A549 (cell line): ENCODE measurements around the gene ZNF423. TPM values are rescaled to one million over a fixed set of nuclear protein-coding genes. Genes with fewer than 3 reads are reported as not detected.

Source experiments
- ATAC-seq, 2 experiments: fragments of 200-7000 bp in 1 of 2; fragments of >200 bp in 1 of 2; cut with Nextera tagmentation in 1 of 2; cut with Tn5 transposase in 1 of 2; 3 replicates each; pipeline versions ENCODE4 v1.8.0 to v1.9.1; 2018 to 2020; ENCODE audit warnings: mild to moderate bottlenecking in 1 of 2, moderate library complexity in 1 of 2
- CTCF ChIA-PET: fragments of 300-600 bp; sonication (Branson Sonifier 250); formaldehyde crosslinking; extraction: SDS; loops from one replicate; lab custom pipeline; 2021; ENCODE audit warnings: antibody characterized with exemption, inconsistent platforms; lab: Yijun Ruan, JAX
- POLR2A ChIA-PET: fragments of 350-600 bp; formaldehyde crosslinking; extraction: SDS; loops from one replicate; lab custom pipeline; 2021; ENCODE audit warnings: antibody characterized with exemption, inconsistent platforms; lab: Yijun Ruan, JAX
- DNase-seq, 2 experiments: peaks; one replicate each; pipeline versions ENCODE4 v3.0.0 to v3.0.0-alpha.2; 2011 to 2016; ENCODE audit warnings: low read depth in 1 of 2, low spot score in 1 of 2
- FAIRE-seq: peaks from 2 replicates; lab custom pipeline; 2011; peaks lifted over from hg19 to GRCh38; lab: Jason Lieb, UNC
- H3K27ac ChIP-seq, 2 experiments: fragments of >200 bp; sonication (Bioruptor Twin); formaldehyde crosslinking; 3 replicates each; pipeline ENCODE4 v1.5.1; 2016 to 2017
- H3K4me1 ChIP-seq: fragments of >200 bp; sonication (Bioruptor Twin); formaldehyde crosslinking; 3 replicates; pipeline ENCODE4 v1.6.1; 2016
- H3K4me2 ChIP-seq: fragments of >200 bp; sonication (Bioruptor Twin); formaldehyde crosslinking; 3 replicates; pipeline ENCODE4 v1.6.1; 2016
- H3K4me3 ChIP-seq: fragments of >200 bp; sonication (Bioruptor Twin); formaldehyde crosslinking; 3 replicates; pipeline ENCODE4 v1.5.1; 2016
- H3K9me3 ChIP-seq: fragments of >200 bp; sonication (Bioruptor Twin); formaldehyde crosslinking; 3 replicates; pipeline ENCODE4 v1.6.1; 2016
- CEBPB ChIP-seq, 2 experiments: fragments of >200 bp in 1 of 2; sonication (Bioruptor Twin) in 1 of 2; formaldehyde crosslinking in 1 of 2; IDR thresholded peaks; 2 replicates each; pipeline ENCODE4 v1.6.1; 2012 to 2016
- CHD2 ChIP-seq: fragments of 150-350 bp; IDR thresholded peaks from 2 replicates; pipeline ENCODE4 v1.6.1; 2014; ENCODE audit warnings: low read length; ENCODE audit not compliant: partially characterized antibody
- E2F6 ChIP-seq: IDR thresholded peaks from 2 replicates; pipeline ENCODE4 v1.6.1; 2012; ENCODE audit warnings: low read depth, borderline replicate concordance
- EHF ChIP-seq: fragments of 250-450 bp; sonication (Bioruptor Pico); IDR thresholded peaks from 2 replicates; pipeline ENCODE4 v1.5.0; 2020; ENCODE audit warnings: mild to moderate bottlenecking
- ELK1 ChIP-seq: fragments of 150-350 bp; IDR thresholded peaks from 2 replicates; pipeline ENCODE4 v1.6.1; 2014; ENCODE audit warnings: low read depth, mild to moderate bottlenecking, low read length
- EP300 ChIP-seq, 2 experiments: fragments of >200 bp; sonication (Bioruptor Twin); formaldehyde crosslinking; IDR thresholded peaks; 2 replicates in 1 of 2; 3 replicates in 1 of 2; pipeline ENCODE4 v1.6.1; 2016 to 2017
- FOSB ChIP-seq: fragments of 250-450 bp; sonication (Bioruptor Pico); IDR thresholded peaks from 2 replicates; pipeline ENCODE4 v1.5.0; 2020; ENCODE audit warnings: mild to moderate bottlenecking, moderate library complexity
- HEYL ChIP-seq: fragments of 250-450 bp; sonication (Bioruptor Pico); IDR thresholded peaks from 2 replicates; pipeline ENCODE4 v1.8.0; 2021; ENCODE audit warnings: mild to moderate bottlenecking, moderate library complexity
- HOXB13 ChIP-seq: fragments of 250-450 bp; sonication (Bioruptor Pico); IDR thresholded peaks from 2 replicates; pipeline ENCODE4 v1.5.0; 2020; ENCODE audit warnings: low read depth, mild to moderate bottlenecking, moderate library complexity
- KDM5A ChIP-seq: fragments of 200-600 bp; sonication (generic); IDR thresholded peaks from 2 replicates; pipeline ENCODE4 v1.6.1; 2016; ENCODE audit warnings: antibody characterized with exemption, mild to moderate bottlenecking
- MAZ ChIP-seq: fragments of 150-350 bp; IDR thresholded peaks from 2 replicates; pipeline ENCODE4 v1.6.1; 2014; ENCODE audit warnings: antibody characterized with exemption, low read depth, low read length, borderline replicate concordance
- MYC ChIP-seq: IDR thresholded peaks from 2 replicates; pipeline ENCODE4 v1.6.1; 2012; ENCODE audit warnings: mild to moderate bottlenecking, inconsistent platforms, low read length, improper control_type of control experiment, borderline replicate concordance
- RAD21 ChIP-seq, 2 experiments: fragments of >200 bp in 1 of 2; sonication (Bioruptor Twin) in 1 of 2; formaldehyde crosslinking in 1 of 2; IDR thresholded peaks in 1 of 2; conservative IDR thresholded peaks in 1 of 2; 2 replicates in 1 of 2; 3 replicates in 1 of 2; pipeline ENCODE4 v1.6.1; 2012 to 2018; ENCODE audit warnings: inconsistent platforms in 1 of 2
- RARB ChIP-seq: fragments of 250-450 bp; sonication (Bioruptor Pico); IDR thresholded peaks from 2 replicates; pipeline ENCODE4 v1.8.0; 2021; ENCODE audit warnings: mild to moderate bottlenecking, moderate library complexity
- RNF2 ChIP-seq: fragments of 200-600 bp; sonication (generic); IDR thresholded peaks from 2 replicates; pipeline ENCODE4 v1.6.1; 2016; ENCODE audit warnings: low read depth, mild to moderate bottlenecking, antibody characterized with exemption, moderate library complexity, borderline replicate concordance
- SMC3 ChIP-seq: fragments of >200 bp; sonication (Bioruptor Twin); formaldehyde crosslinking; IDR thresholded peaks from 3 replicates; pipeline ENCODE4 v1.6.1; 2018; ENCODE audit warnings: inconsistent platforms
- SREBF2 ChIP-seq: fragments of 450-650 bp; IDR thresholded peaks from 2 replicates; pipeline ENCODE4 v1.6.1; 2014; ENCODE audit warnings: mild to moderate bottlenecking, moderate library complexity
- TP53 ChIP-seq: fragments of 250-450 bp; sonication (Bioruptor Pico); IDR thresholded peaks from 2 replicates; pipeline ENCODE4 v1.5.0; 2021; ENCODE audit warnings: mild to moderate bottlenecking, moderate library complexity
- ZC3H11A ChIP-seq: fragments of 450-650 bp; IDR thresholded peaks from 2 replicates; pipeline ENCODE4 v1.6.1; 2014; ENCODE audit warnings: antibody characterized with exemption, mild to moderate bottlenecking
- ZSCAN20 ChIP-seq: fragments of 250-450 bp; sonication (Bioruptor Pico); IDR thresholded peaks from 2 replicates; pipeline ENCODE4 v1.8.0; 2022; ENCODE audit warnings: mild to moderate bottlenecking, moderate library complexity
- WGBS: methylation state at CpG from one replicate; pipeline ENCODE4 v1.1.6; 2017; ENCODE audit errors: missing lambda C conversion rate; 5-methylcytosine and 5-hydroxymethylcytosine counted together
- polyA plus RNA-seq, 4 experiments: library from polyadenylated mRNA; depleted of rRNA in 3 of 4; stranded (reverse); fragments of >200 nt; fragmentation: RNase III in 1 of 4; extraction: RNeasy Plus Mini Kit Qiagen cat#74134 plus additional on column Dnase treatment in 1 of 4; gene quantifications; 2 replicates in 3 of 4; 3 replicates in 1 of 4; pipeline ENCODE4 v1.2.3, GENCODE V29; 2011 to 2017
- TF ChIP-seq, protein P1 (sequence below): fragments of >200 bp; sonication (Bioruptor Twin); formaldehyde crosslinking; IDR thresholded peaks from 3 replicates; pipeline ENCODE4 v1.5.1; 2016
- TF ChIP-seq, protein P2 (sequence below): fragments of 200-600 bp; sonication (generic); IDR thresholded peaks from 2 replicates; pipeline ENCODE4 v1.6.1; 2016; ENCODE audit warnings: antibody characterized with exemption, mild to moderate bottlenecking, moderate library complexity

Gene ZNF423
- polyA plus RNA-seq, 2 of the 4 experiments (the other 2 are of a cell fraction) = 0.04 to 0.10 TPM

- TF ChIP-seq, protein P1, sequence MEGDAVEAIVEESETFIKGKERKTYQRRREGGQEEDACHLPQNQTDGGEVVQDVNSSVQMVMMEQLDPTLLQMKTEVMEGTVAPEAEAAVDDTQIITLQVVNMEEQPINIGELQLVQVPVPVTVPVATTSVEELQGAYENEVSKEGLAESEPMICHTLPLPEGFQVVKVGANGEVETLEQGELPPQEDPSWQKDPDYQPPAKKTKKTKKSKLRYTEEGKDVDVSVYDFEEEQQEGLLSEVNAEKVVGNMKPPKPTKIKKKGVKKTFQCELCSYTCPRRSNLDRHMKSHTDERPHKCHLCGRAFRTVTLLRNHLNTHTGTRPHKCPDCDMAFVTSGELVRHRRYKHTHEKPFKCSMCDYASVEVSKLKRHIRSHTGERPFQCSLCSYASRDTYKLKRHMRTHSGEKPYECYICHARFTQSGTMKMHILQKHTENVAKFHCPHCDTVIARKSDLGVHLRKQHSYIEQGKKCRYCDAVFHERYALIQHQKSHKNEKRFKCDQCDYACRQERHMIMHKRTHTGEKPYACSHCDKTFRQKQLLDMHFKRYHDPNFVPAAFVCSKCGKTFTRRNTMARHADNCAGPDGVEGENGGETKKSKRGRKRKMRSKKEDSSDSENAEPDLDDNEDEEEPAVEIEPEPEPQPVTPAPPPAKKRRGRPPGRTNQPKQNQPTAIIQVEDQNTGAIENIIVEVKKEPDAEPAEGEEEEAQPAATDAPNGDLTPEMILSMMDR = peak; percentile 73
- TF ChIP-seq RNF2 (no peak), HOXB13 (no peak), ZSCAN20 (CRISPR knock-in tag) (no peak), CEBPB (IDR thresholded peaks at IDR 0.05) (no peak), RAD21 (conservative IDR thresholded peaks at IDR 0.05 in 1 of 2, IDR thresholded peaks at IDR 0.05 in 1 of 2) (peak; percentile 27 to 42; a peak in 3 of 5 replicates), FOSB (CRISPR knock-in tag) (no peak)
These were observed 20.8 kb upstream of the ZNF423 start (continued) for GRCh38 chr16:49876716-49877129.

- POLR2A ChIA-PET = interaction anchor here (0.9 kb wide), 1 partner anchor 18 kb away, joined by 3 read pairs; no protein-coding TSS in a partner anchor
- no peaks in the 10 kb centered on the region for H3K9me3 ChIP-seq
- TF ChIP-seq RNF2 (no peak), ZSCAN20 (CRISPR knock-in tag) (no peak), RARB (CRISPR knock-in tag) (no peak), MYC (no peak), EP300 (IDR thresholded peaks at IDR 0.05) (no peak), E2F6 (no peak), ZC3H11A (no peak)
- TF ChIP-seq, protein P1 = no peak
- TF ChIP-seq, all 56 proteins: peak for 0
- FAIRE-seq = no peak
- no peak; a peak in 1 of 6 replicates for ATAC-seq
- CTCF ChIA-PET = interaction anchor here (0.7 to 13.1 kb wide), 24 partner anchors 9 to 789 kb away, joined by 3 to 116 read pairs (median 4); partner anchors contain the start of genes CNEP1R1 and ZNF423
- peak overlapping the region; percentile 30 for H3K4me3 ChIP-seq
- peak overlapping the region in 1 of 2 experiments; percentile 65; a peak in 3 of 6 replicates for H3K27ac ChIP-seq
- H3K4me1 ChIP-seq = no peaks in the 10 kb centered on the region
- WGBS = 65% methylated on average over 30 of the region's 45 CpGs
- no peak for DNase-seq
- peak overlapping the region; percentile 81 for H3K4me2 ChIP-seq
These were observed 20.1 kb upstream of the ZNF423 start for GRCh38 chr16:49875806-49876715.

DNA sequence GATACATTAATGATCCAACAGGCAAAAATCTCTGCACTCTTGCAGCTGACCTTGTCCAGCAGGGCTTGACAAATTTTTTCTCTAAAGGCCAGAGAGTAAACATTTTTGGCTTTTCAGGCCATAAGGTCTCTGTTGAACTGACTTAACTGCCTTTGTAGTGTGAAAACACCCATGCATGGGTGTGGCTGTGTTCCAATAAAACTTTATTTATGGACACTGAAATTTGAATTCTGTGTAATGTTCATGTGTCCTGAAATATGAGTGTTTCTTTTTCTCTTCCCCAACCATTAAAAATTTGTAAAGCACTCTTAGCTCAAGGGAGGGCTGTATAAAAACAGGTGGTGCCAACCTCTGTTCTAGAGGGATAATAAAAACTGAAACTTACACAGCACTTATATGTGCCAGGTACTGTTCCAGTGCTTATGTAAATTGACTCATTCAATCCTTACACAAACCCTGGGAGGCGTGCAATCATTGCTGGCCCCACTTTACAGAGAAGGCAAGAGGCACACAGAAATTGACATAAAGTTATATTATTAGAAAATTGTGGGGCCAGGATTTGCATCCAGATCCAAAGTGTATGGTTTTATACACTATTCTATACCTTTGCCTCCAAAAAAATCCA, 18.8 kb upstream of the ZNF423 start:
- no peak for FAIRE-seq
- Histone ChIP-seq H3K9me3 (no peaks in the 10 kb centered on the region), H3K27ac (no peak overlapping the region), H3K4me3 (no peak overlapping the region), H3K4me2 (no peak overlapping the region), H3K4me1 (no peaks in the 10 kb centered on the region)
- CTCF ChIA-PET = interaction anchor here (0.7 to 13.1 kb wide), 5 partner anchors 9 to 17 kb away, joined by 3 to 116 read pairs (median 12); partner anchors contain the start of gene ZNF423
- POLR2A ChIA-PET = no interaction called here
- no peak for ATAC-seq
- DNase-seq = no peak
- WGBS = 15% methylated on average over 1 of the region's 1 CpG
- TF ChIP-seq EHF (CRISPR knock-in tag) = no peak
- no peak for TF ChIP-seq KDM5A
- TF ChIP-seq MAZ = no peak
- TF ChIP-seq, protein P2, sequence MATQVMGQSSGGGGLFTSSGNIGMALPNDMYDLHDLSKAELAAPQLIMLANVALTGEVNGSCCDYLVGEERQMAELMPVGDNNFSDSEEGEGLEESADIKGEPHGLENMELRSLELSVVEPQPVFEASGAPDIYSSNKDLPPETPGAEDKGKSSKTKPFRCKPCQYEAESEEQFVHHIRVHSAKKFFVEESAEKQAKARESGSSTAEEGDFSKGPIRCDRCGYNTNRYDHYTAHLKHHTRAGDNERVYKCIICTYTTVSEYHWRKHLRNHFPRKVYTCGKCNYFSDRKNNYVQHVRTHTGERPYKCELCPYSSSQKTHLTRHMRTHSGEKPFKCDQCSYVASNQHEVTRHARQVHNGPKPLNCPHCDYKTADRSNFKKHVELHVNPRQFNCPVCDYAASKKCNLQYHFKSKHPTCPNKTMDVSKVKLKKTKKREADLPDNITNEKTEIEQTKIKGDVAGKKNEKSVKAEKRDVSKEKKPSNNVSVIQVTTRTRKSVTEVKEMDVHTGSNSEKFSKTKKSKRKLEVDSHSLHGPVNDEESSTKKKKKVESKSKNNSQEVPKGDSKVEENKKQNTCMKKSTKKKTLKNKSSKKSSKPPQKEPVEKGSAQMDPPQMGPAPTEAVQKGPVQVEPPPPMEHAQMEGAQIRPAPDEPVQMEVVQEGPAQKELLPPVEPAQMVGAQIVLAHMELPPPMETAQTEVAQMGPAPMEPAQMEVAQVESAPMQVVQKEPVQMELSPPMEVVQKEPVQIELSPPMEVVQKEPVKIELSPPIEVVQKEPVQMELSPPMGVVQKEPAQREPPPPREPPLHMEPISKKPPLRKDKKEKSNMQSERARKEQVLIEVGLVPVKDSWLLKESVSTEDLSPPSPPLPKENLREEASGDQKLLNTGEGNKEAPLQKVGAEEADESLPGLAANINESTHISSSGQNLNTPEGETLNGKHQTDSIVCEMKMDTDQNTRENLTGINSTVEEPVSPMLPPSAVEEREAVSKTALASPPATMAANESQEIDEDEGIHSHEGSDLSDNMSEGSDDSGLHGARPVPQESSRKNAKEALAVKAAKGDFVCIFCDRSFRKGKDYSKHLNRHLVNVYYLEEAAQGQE = no peak
- TF ChIP-seq TP53 (CRISPR knock-in tag) = no peak
- no peak for TF ChIP-seq HEYL (CRISPR knock-in tag)
- TF ChIP-seq SMC3 = no peak
- no peak for TF ChIP-seq CHD2
- TF ChIP-seq ELK1 = no peak
- no peak for TF ChIP-seq SREBF2
